HCT116 (cell line): Measurements from ENCODE around the gene ASCC1. TPM values are rescaled to one million over a fixed set of nuclear protein-coding genes. Genes with fewer than 3 reads are reported as not detected.

Source experiments
- ATAC-seq: fragments of 200-7000 bp; cut with Tn5 transposase; 2 replicates; pipeline ENCODE4 v1.9.1; 2020; ENCODE audit warnings: mild to moderate bottlenecking, moderate library complexity
- BruUV-seq: library from RNA; stranded (reverse); fragments of 400-500 nt; replicated peaks from 2 replicates; lab custom pipeline; 2021; lab: Mats Ljungman, UMichigan
- CTCF ChIA-PET: fragments of 300-600 bp; sonication (Branson Sonifier 250); formaldehyde crosslinking; loops from one replicate; lab custom pipeline; 2021; ENCODE audit warnings: antibody characterized with exemption; lab: Charles Lee
- POLR2A ChIA-PET: fragments of 300-600, 350-600 bp; sonication (Branson Sonifier 250); formaldehyde crosslinking; loops from one replicate; lab custom pipeline; 2021; ENCODE audit warnings: antibody characterized with exemption; lab: Charles Lee
- RAD21 ChIA-PET, 2 experiments: fragments of 300-600 bp; sonication (Branson Sonifier 250); formaldehyde crosslinking; loops; one replicate each; lab custom pipeline; 2023; ENCODE audit warnings: low total read pairs in 2 of 2; ENCODE audit not compliant: uncharacterized antibody in 2 of 2, unreplicated experiment in 2 of 2, low non-redundant PET in 1 of 2; lab: Charles Lee
- DNase-seq: peaks from one replicate; pipeline ENCODE4 v3.0.0-alpha.2; 2010; ENCODE audit warnings: low read depth, low spot score
- H2AFZ ChIP-seq: fragments of 200-600 bp; shearing (Covaris generic), sonication (generic); 2 replicates; pipeline ENCODE4 v1.6.1; 2017; ENCODE audit warnings: low read depth, mixed run types, mixed read lengths, antibody characterized with exemption, low read length; ENCODE audit not compliant: poor library complexity, severe bottlenecking
- H3K27ac ChIP-seq: 2 replicates; pipeline ENCODE4 v1.5.1; 2012; ENCODE audit warnings: low read depth, low read length
- H3K27me3 ChIP-seq: fragments of 200-600 bp; sonication (generic); 2 replicates; pipeline ENCODE4 v1.6.1; 2016; ENCODE audit warnings: mixed run types, low read length, mixed read lengths; ENCODE audit not compliant: insufficient read depth
- H3K36me3 ChIP-seq, 2 experiments: fragments of 200-500 bp in 1 of 2; fragments of 200-600 bp in 1 of 2; sonication (Bioruptor generic) in 1 of 2; sonication (generic) in 1 of 2; 2 replicates each; pipeline versions ENCODE4 v1.5.1 to v1.6.1; 2014 to 2016; ENCODE audit warnings: low read length in 2 of 2, inconsistent platforms in 1 of 2, mixed read lengths in 1 of 2, mixed run types in 1 of 2; ENCODE audit not compliant: insufficient read depth in 2 of 2, control insufficient read depth in 1 of 2
- H3K4me1 ChIP-seq, 2 experiments: fragments of 200-600 bp in 1 of 2; sonication (generic) in 1 of 2; 2 replicates each; pipeline versions ENCODE4 v1.5.1 to v1.6.1; 2012 to 2017; ENCODE audit warnings: low read length in 2 of 2, inconsistent platforms in 1 of 2, mild to moderate bottlenecking in 1 of 2, mixed read lengths in 1 of 2, mixed run types in 1 of 2, moderate library complexity in 1 of 2; ENCODE audit not compliant: insufficient read depth in 2 of 2, control insufficient read depth in 1 of 2
- H3K4me2 ChIP-seq: fragments of 200-600 bp; sonication (generic); 2 replicates; pipeline ENCODE4 v1.6.1; 2017; ENCODE audit warnings: mixed run types, low read length, mixed read lengths
- H3K4me3 ChIP-seq, 2 experiments: fragments of 200-600 bp in 1 of 2; sonication (generic) in 1 of 2; replicated peaks in 1 of 2; 2 replicates each; pipeline ENCODE4 v1.5.1; 2011 to 2016; ENCODE audit warnings: low read length in 2 of 2, control low read depth in 1 of 2, low read depth in 1 of 2, mild to moderate bottlenecking in 1 of 2, mixed read lengths in 1 of 2, mixed run types in 1 of 2
- H3K79me2 ChIP-seq: fragments of 200-600 bp; sonication (generic); 2 replicates; pipeline ENCODE4 v1.6.1; 2017; ENCODE audit warnings: mild to moderate bottlenecking, mixed run types, low read length, moderate library complexity, mixed read lengths; ENCODE audit not compliant: insufficient read depth
- H3K9ac ChIP-seq: fragments of 200-600 bp; sonication (generic); 2 replicates; pipeline ENCODE4 v1.6.1; 2016; ENCODE audit warnings: low read length, mixed read lengths
- H3K9me2 ChIP-seq: fragments of 200-600 bp; sonication (generic), shearing (Covaris generic); 2 replicates; pipeline ENCODE4 v1.6.1; 2017; ENCODE audit warnings: mixed run types, mild to moderate bottlenecking, moderate library complexity; ENCODE audit not compliant: insufficient read depth
- H3K9me3 ChIP-seq, 2 experiments: fragments of 200-500 bp in 1 of 2; fragments of 200-600 bp in 1 of 2; sonication (Bioruptor generic) in 1 of 2; sonication (generic) in 1 of 2; 2 replicates each; pipeline ENCODE4 v1.6.1; 2014 to 2017; ENCODE audit warnings: low read length in 2 of 2, mixed read lengths in 2 of 2, inconsistent platforms in 1 of 2, low read depth in 1 of 2, mild to moderate bottlenecking in 1 of 2, mixed run types in 1 of 2, moderate library complexity in 1 of 2; ENCODE audit not compliant: control insufficient read depth in 1 of 2, insufficient read depth in 1 of 2
- H4K20me1 ChIP-seq: fragments of 200-600 bp; sonication (generic), shearing (Covaris generic); 2 replicates; pipeline ENCODE4 v1.6.1; 2017; ENCODE audit warnings: mixed run types, mild to moderate bottlenecking, moderate library complexity; ENCODE audit not compliant: insufficient read depth
- EGR1 ChIP-seq: IDR thresholded peaks from 2 replicates; pipeline ENCODE4 v1.6.1; 2012; ENCODE audit warnings: low read depth
- ELF1 ChIP-seq: IDR thresholded peaks from 2 replicates; pipeline ENCODE4 v1.6.1; 2012; ENCODE audit warnings: low read depth, borderline replicate concordance
- EZH2 ChIP-seq: fragments of 200-600 bp; sonication (generic); IDR thresholded peaks from 2 replicates; pipeline ENCODE4 v1.6.1; 2017; ENCODE audit warnings: antibody characterized with exemption, mixed run types
- EZH2phosphoT487 ChIP-seq: fragments of 200-600 bp; IDR thresholded peaks from 2 replicates; pipeline ENCODE4 v1.6.1; 2018; ENCODE audit warnings: antibody characterized with exemption, borderline replicate concordance
- FOSL1 ChIP-seq: IDR thresholded peaks from 2 replicates; pipeline ENCODE4 v1.6.1; 2012; ENCODE audit warnings: low read depth
- JUND ChIP-seq: IDR thresholded peaks from 2 replicates; pipeline ENCODE4 v1.6.1; 2012
- POLR2A ChIP-seq: IDR thresholded peaks from 2 replicates; pipeline ENCODE4 v1.7.0; 2011; ENCODE audit warnings: borderline replicate concordance; ENCODE audit not compliant: insufficient read depth, insufficient read length; ENCODE audit errors: extremely low read depth
- POLR2AphosphoS5 ChIP-seq: IDR thresholded peaks from 2 replicates; pipeline ENCODE4 v1.6.1; 2011; ENCODE audit warnings: mild to moderate bottlenecking, low read depth, low read length, moderate library complexity
- RAD21 ChIP-seq: IDR thresholded peaks from 2 replicates; pipeline ENCODE4 v1.6.1; 2012; ENCODE audit warnings: low read depth, mild to moderate bottlenecking
- SIN3A ChIP-seq: IDR thresholded peaks from 2 replicates; pipeline ENCODE4 v1.6.1; 2012; ENCODE audit warnings: low read depth
- SRF ChIP-seq: IDR thresholded peaks from 2 replicates; pipeline ENCODE4 v1.6.1; 2012; ENCODE audit warnings: low read depth
- TCF7L2 ChIP-seq: IDR thresholded peaks from 2 replicates; pipeline ENCODE4 v1.7.0; 2011; ENCODE audit warnings: borderline replicate concordance, inconsistent platforms; ENCODE audit not compliant: insufficient read depth, insufficient read length; ENCODE audit errors: extremely low read depth
- YY1 ChIP-seq: IDR thresholded peaks from 2 replicates; pipeline ENCODE4 v1.6.1; 2011; ENCODE audit warnings: low read length, low read depth, moderate library complexity, mild to moderate bottlenecking; ENCODE audit not compliant: insufficient replicate concordance; ENCODE audit errors: extremely low read depth
- ZFX ChIP-seq: fragments of 450-650 bp; IDR thresholded peaks from 2 replicates; pipeline ENCODE4 v1.6.1; 2017
- ZNF274 ChIP-seq: fragments of 200-500 bp; sonication (Bioruptor generic); IDR thresholded peaks from 2 replicates; pipeline ENCODE4 v1.6.1; 2014; ENCODE audit warnings: mild to moderate bottlenecking, low read depth, low read length, inconsistent platforms
- intact Hi-C: fragments of 100-400 bp; cut with micrococcal nuclease; formaldehyde crosslinking; loops from 2 replicates; pipeline ENCODE4 v1.10.0; 2022
- total RNA-seq: library from RNA; stranded (reverse); gene quantifications from one replicate; pipeline ENCODE4 v1.2.1, GENCODE V29; 2021; ENCODE audit not compliant: unreplicated experiment
- TF ChIP-seq, protein P1 (sequence below), 3 experiments: fragments of 200-600 bp in 1 of 3; sonication (generic) in 1 of 3; IDR thresholded peaks in 2 of 3; conservative IDR thresholded peaks in 1 of 3; 2 replicates each; pipeline ENCODE4 v1.5.1; 2012 to 2017; ENCODE audit warnings: low read depth in 2 of 3, low read length in 2 of 3, antibody characterized with exemption in 1 of 3, borderline replicate concordance in 1 of 3, control low read depth in 1 of 3, mild to moderate bottlenecking in 1 of 3, mixed read lengths in 1 of 3, mixed run types in 1 of 3, moderate library complexity in 1 of 3; ENCODE audit not compliant: insufficient read depth in 1 of 3
- TF ChIP-seq, protein P2 (sequence below): IDR thresholded peaks from 2 replicates; pipeline ENCODE4 v1.6.1; 2012
- TF ChIP-seq, protein P3 (sequence below): IDR thresholded peaks from 2 replicates; pipeline ENCODE4 v1.6.1; 2012; ENCODE audit warnings: low read depth
- TF ChIP-seq, protein P4 (sequence below): IDR thresholded peaks from 2 replicates; pipeline ENCODE4 v1.6.1; 2011; ENCODE audit warnings: mild to moderate bottlenecking, low read length, moderate library complexity; ENCODE audit not compliant: insufficient replicate concordance; ENCODE audit errors: extremely low read depth
- TF ChIP-seq, protein P5 (sequence below): IDR thresholded peaks from 2 replicates; pipeline ENCODE4 v1.6.1; 2012

Gene ASCC1
- total RNA-seq, 1 experiment from 2014 or later = 34.5 TPM

DNA sequence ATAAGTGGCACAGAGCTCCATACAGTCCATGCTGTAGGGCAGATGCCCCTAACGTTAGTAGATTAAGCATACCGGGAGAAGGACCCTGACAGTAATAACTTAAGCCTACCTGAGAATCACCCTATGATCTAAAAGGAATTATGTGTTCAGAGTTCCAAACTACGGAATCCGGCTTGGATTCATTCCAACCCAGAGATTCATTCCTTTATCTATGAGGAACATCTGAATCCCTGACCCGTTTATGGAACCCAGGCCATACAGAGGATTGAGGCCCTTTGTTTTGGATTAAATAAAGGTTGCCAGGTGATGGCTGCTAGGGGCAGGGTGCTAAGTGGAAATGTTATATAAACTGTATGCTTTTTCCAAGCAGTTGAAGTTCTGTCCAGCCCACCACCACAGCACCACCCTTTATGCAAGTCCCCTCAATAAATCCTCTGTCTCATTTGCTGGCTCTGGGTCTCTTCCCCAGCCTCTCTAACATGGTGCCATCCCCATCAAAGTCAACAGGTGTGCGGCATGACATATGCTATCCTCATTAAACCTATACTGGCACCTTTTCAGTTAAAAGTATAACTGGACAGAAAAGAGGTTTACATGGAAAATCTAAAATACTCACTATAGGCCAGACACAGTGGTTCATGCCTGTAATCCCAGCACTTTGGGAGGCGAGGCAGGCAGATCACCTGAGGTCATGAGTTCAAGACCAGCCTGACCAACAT is 9.4 kb downstream of the ASCC1 start:
- Histone ChIP-seq H3K27me3 (no peaks in the 10 kb centered on the region), H3K79me2 (no peaks in the 10 kb centered on the region), H3K27ac (no peak overlapping the region), H3K4me1 (peaks cover 14 to 18% of the 10 kb centered on the region in 2 experiments), H3K9me2 (no peaks in the 10 kb centered on the region), H3K4me2 (no peak overlapping the region), H2AFZ (no peak overlapping the region), H4K20me1 (no peaks in the 10 kb centered on the region), H3K9ac (no peak overlapping the region), H3K36me3 (peaks cover 0 to 10% of the 10 kb centered on the region in 2 experiments; a peak in 2 of 4 replicates), H3K4me3 (no peak overlapping the region), H3K9me3 (no peaks in the 10 kb centered on the region)
- DNase-seq = no peak
- ChIA-PET CTCF (no interaction called here), POLR2A (no interaction called here), RAD21 (no interaction called here)
- no TSS peak for BruUV-seq
- TF ChIP-seq ZNF274 (no peak), SRF (no peak), JUND (no peak), EGR1 (no peak), ZFX (no peak), RAD21 (no peak), EZH2phosphoT487 (no peak), TCF7L2 (no peak), ELF1 (no peak), POLR2A (no peak), POLR2AphosphoS5 (no peak), SIN3A (no peak), FOSL1 (no peak), YY1 (no peak), EZH2 (no peak)
- TF ChIP-seq, protein P1, sequence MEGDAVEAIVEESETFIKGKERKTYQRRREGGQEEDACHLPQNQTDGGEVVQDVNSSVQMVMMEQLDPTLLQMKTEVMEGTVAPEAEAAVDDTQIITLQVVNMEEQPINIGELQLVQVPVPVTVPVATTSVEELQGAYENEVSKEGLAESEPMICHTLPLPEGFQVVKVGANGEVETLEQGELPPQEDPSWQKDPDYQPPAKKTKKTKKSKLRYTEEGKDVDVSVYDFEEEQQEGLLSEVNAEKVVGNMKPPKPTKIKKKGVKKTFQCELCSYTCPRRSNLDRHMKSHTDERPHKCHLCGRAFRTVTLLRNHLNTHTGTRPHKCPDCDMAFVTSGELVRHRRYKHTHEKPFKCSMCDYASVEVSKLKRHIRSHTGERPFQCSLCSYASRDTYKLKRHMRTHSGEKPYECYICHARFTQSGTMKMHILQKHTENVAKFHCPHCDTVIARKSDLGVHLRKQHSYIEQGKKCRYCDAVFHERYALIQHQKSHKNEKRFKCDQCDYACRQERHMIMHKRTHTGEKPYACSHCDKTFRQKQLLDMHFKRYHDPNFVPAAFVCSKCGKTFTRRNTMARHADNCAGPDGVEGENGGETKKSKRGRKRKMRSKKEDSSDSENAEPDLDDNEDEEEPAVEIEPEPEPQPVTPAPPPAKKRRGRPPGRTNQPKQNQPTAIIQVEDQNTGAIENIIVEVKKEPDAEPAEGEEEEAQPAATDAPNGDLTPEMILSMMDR (IDR thresholded peaks at IDR 0.05 in 2 of 3, conservative IDR thresholded peaks at IDR 0.05 in 1 of 3; ENCODE audit: borderline replicate concordance in 1 of 3, insufficient read depth in 1 of 3, low read depth in 2 of 3, low read length in 2 of 3) = no peak
- TF ChIP-seq, protein P2, sequence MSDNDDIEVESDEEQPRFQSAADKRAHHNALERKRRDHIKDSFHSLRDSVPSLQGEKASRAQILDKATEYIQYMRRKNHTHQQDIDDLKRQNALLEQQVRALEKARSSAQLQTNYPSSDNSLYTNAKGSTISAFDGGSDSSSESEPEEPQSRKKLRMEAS = no peak
- TF ChIP-seq, protein P3, sequence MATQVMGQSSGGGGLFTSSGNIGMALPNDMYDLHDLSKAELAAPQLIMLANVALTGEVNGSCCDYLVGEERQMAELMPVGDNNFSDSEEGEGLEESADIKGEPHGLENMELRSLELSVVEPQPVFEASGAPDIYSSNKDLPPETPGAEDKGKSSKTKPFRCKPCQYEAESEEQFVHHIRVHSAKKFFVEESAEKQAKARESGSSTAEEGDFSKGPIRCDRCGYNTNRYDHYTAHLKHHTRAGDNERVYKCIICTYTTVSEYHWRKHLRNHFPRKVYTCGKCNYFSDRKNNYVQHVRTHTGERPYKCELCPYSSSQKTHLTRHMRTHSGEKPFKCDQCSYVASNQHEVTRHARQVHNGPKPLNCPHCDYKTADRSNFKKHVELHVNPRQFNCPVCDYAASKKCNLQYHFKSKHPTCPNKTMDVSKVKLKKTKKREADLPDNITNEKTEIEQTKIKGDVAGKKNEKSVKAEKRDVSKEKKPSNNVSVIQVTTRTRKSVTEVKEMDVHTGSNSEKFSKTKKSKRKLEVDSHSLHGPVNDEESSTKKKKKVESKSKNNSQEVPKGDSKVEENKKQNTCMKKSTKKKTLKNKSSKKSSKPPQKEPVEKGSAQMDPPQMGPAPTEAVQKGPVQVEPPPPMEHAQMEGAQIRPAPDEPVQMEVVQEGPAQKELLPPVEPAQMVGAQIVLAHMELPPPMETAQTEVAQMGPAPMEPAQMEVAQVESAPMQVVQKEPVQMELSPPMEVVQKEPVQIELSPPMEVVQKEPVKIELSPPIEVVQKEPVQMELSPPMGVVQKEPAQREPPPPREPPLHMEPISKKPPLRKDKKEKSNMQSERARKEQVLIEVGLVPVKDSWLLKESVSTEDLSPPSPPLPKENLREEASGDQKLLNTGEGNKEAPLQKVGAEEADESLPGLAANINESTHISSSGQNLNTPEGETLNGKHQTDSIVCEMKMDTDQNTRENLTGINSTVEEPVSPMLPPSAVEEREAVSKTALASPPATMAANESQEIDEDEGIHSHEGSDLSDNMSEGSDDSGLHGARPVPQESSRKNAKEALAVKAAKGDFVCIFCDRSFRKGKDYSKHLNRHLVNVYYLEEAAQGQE = no peak
- TF ChIP-seq, protein P4, sequence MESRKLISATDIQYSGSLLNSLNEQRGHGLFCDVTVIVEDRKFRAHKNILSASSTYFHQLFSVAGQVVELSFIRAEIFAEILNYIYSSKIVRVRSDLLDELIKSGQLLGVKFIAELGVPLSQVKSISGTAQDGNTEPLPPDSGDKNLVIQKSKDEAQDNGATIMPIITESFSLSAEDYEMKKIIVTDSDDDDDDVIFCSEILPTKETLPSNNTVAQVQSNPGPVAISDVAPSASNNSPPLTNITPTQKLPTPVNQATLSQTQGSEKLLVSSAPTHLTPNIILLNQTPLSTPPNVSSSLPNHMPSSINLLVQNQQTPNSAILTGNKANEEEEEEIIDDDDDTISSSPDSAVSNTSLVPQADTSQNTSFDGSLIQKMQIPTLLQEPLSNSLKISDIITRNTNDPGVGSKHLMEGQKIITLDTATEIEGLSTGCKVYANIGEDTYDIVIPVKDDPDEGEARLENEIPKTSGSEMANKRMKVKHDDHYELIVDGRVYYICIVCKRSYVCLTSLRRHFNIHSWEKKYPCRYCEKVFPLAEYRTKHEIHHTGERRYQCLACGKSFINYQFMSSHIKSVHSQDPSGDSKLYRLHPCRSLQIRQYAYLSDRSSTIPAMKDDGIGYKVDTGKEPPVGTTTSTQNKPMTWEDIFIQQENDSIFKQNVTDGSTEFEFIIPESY = no peak
- TF ChIP-seq, protein P5, sequence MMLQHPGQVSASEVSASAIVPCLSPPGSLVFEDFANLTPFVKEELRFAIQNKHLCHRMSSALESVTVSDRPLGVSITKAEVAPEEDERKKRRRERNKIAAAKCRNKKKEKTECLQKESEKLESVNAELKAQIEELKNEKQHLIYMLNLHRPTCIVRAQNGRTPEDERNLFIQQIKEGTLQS = no peak
- intact Hi-C loops = no loop called here
- no peak for ATAC-seq
